C4-2B (cell line): ENCODE data around the gene CNIH2.

Experiments
- ZFX ChIP-seq: fragments of 450-650 bp; IDR thresholded peaks from 2 replicates; pipeline ENCODE4 v1.6.1; 2017
- TF ChIP-seq, protein P1 (sequence below): fragments of 450-650 bp; conservative IDR thresholded peaks from 2 replicates; pipeline ENCODE4 v1.5.1; 2017; ENCODE audit warnings: mild to moderate bottlenecking

DNA sequence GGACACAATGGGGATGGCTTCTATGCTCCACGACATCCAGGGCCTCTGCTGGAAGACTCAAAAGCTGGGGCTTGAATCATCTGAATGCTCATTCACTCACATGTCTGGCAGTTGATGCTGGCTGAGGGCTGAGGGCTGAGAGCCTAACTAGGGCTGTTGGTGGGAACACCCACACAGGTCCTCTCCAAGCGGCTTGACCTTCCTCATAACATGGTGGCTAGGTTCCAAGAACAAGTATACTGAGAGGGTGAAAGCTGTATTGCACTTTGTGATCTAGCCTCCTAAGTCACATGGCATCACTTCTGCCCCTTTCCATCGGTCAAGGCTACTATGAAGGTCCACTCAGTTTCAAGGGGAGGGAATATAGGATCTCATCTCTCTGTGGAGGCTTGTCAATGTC, 21.2 kb downstream of the CNIH2 start:
- TF ChIP-seq, protein P1, sequence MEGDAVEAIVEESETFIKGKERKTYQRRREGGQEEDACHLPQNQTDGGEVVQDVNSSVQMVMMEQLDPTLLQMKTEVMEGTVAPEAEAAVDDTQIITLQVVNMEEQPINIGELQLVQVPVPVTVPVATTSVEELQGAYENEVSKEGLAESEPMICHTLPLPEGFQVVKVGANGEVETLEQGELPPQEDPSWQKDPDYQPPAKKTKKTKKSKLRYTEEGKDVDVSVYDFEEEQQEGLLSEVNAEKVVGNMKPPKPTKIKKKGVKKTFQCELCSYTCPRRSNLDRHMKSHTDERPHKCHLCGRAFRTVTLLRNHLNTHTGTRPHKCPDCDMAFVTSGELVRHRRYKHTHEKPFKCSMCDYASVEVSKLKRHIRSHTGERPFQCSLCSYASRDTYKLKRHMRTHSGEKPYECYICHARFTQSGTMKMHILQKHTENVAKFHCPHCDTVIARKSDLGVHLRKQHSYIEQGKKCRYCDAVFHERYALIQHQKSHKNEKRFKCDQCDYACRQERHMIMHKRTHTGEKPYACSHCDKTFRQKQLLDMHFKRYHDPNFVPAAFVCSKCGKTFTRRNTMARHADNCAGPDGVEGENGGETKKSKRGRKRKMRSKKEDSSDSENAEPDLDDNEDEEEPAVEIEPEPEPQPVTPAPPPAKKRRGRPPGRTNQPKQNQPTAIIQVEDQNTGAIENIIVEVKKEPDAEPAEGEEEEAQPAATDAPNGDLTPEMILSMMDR, result no peak
- TF ChIP-seq ZFX, result no peak
